WTC11 (cell line): Measurements from ENCODE around the gene OCA2. TPM values are rescaled to one million over a fixed set of nuclear protein-coding genes. Genes with fewer than 3 reads are reported as not detected.

Source experiments
- ATAC-seq: fragments of 200-7000 bp; cut with Tn5 transposase; 2 replicates; pipeline ENCODE4 v1.10.0; 2021; ENCODE audit warnings: mild to moderate bottlenecking, moderate library complexity
- CTCF ChIA-PET: fragments of 300-600 bp; sonication (Branson Sonifier 250); formaldehyde crosslinking; loops from one replicate; lab custom pipeline; 2021; ENCODE audit warnings: antibody characterized with exemption; lab: Charles Lee
- POLR2A ChIA-PET: fragments of 350-600 bp; sonication (Branson Sonifier 250); formaldehyde crosslinking; loops from one replicate; lab custom pipeline; 2021; ENCODE audit warnings: antibody characterized with exemption; lab: Charles Lee
- DNase-seq: peaks from one replicate; pipeline ENCODE4 v3.0.0; 2021; ENCODE audit warnings: low spot score
- H3K27ac Mint-ChIP-seq: 2 replicates; pipeline ENCODE4 v1.8.0; 2021; ENCODE audit warnings: mixed read lengths
- H3K27me3 Mint-ChIP-seq: 2 replicates; pipeline ENCODE4 v1.8.0; 2021; ENCODE audit warnings: low read depth, mild to moderate bottlenecking, moderate library complexity, mixed read lengths
- H3K36me3 Mint-ChIP-seq: 2 replicates; pipeline ENCODE4 v1.8.0; 2021; ENCODE audit warnings: mixed read lengths
- H3K4me1 Mint-ChIP-seq: 2 replicates; pipeline ENCODE4 v1.8.0; 2022; ENCODE audit warnings: mixed read lengths
- H3K4me3 Mint-ChIP-seq: 2 replicates; pipeline ENCODE4 v1.8.0; 2021; ENCODE audit warnings: mild to moderate bottlenecking, moderate library complexity, mixed read lengths
- H3K9me3 Mint-ChIP-seq: 2 replicates; pipeline ENCODE4 v1.8.0; 2021; ENCODE audit warnings: mixed read lengths
- ARID4B ChIP-seq: sonication (generic); formaldehyde crosslinking; IDR thresholded peaks from 2 replicates; pipeline ENCODE4 v1.8.0; 2023; ENCODE audit warnings: missing genetic modification reagents, mild to moderate bottlenecking, borderline replicate concordance
- CBFB ChIP-seq: sonication (generic); formaldehyde crosslinking; IDR thresholded peaks from 2 replicates; pipeline ENCODE4 v1.8.1; 2022; ENCODE audit warnings: mild to moderate bottlenecking, low read depth, missing genetic modification reagents
- ESRRA ChIP-seq: sonication (generic); formaldehyde crosslinking; IDR thresholded peaks from 2 replicates; pipeline ENCODE4 v1.8.1; 2022; ENCODE audit warnings: mild to moderate bottlenecking, missing genetic modification reagents, borderline replicate concordance
- FOXJ3 ChIP-seq: sonication (generic); formaldehyde crosslinking; IDR thresholded peaks from 2 replicates; pipeline ENCODE4 v1.9.0; 2021; ENCODE audit warnings: missing genetic modification reagents, mild to moderate bottlenecking, borderline replicate concordance
- GRHL2 ChIP-seq: fragments of 250-450 bp; sonication (Bioruptor Pico); IDR thresholded peaks from 2 replicates; pipeline ENCODE4 v1.8.0; 2022; ENCODE audit warnings: mild to moderate bottlenecking, moderate library complexity; ENCODE audit not compliant: insufficient replicate concordance, severe bottlenecking
- HMGA2 ChIP-seq: fragments of 250-450 bp; sonication (Bioruptor Pico); IDR thresholded peaks from 2 replicates; pipeline ENCODE4 v1.4.0; 2021; ENCODE audit warnings: mild to moderate bottlenecking, moderate library complexity
- NR1H2 ChIP-seq: sonication (generic); formaldehyde crosslinking; IDR thresholded peaks from 2 replicates; pipeline ENCODE4 v1.9.0; 2021; ENCODE audit warnings: mild to moderate bottlenecking, moderate library complexity, missing genetic modification reagents
- SMAD4 ChIP-seq: sonication (generic); formaldehyde crosslinking; IDR thresholded peaks from 2 replicates; pipeline ENCODE4 v1.8.0; 2022; ENCODE audit warnings: mild to moderate bottlenecking, missing genetic modification reagents
- SOX15 ChIP-seq: fragments of 250-450 bp; sonication (Bioruptor Pico); IDR thresholded peaks from 2 replicates; pipeline ENCODE4 v1.9.0; 2021; ENCODE audit warnings: mild to moderate bottlenecking
- ZBTB43 ChIP-seq: sonication (generic); formaldehyde crosslinking; IDR thresholded peaks from 2 replicates; pipeline ENCODE4 v1.8.1; 2023; ENCODE audit warnings: mild to moderate bottlenecking, missing genetic modification reagents
- ZNF512 ChIP-seq: sonication (generic); formaldehyde crosslinking; IDR thresholded peaks from 2 replicates; pipeline ENCODE4 v1.8.1; 2022; ENCODE audit warnings: missing genetic modification reagents, borderline replicate concordance
- total RNA-seq: library from RNA; stranded (reverse); gene quantifications from 3 replicates; pipeline ENCODE4 v1.2.3, GENCODE V29; 2021
- TF ChIP-seq, protein P1 (sequence below): sonication (generic); formaldehyde crosslinking; IDR thresholded peaks from 2 replicates; pipeline ENCODE4 v1.8.1; 2022; ENCODE audit warnings: mild to moderate bottlenecking, moderate library complexity, missing genetic modification reagents
- TF ChIP-seq, protein P2 (sequence below): fragments of 250-450 bp; sonication (Bioruptor Pico); IDR thresholded peaks from 2 replicates; pipeline ENCODE4 v1.8.0; 2021; ENCODE audit warnings: mild to moderate bottlenecking
- TF ChIP-seq, protein P3 (sequence below): sonication (generic); formaldehyde crosslinking; IDR thresholded peaks from 2 replicates; pipeline ENCODE4 v1.8.0; 2023; ENCODE audit warnings: missing genetic modification reagents

OCA2 gene
- total RNA-seq, 1 experiment from 2014 or later: 0.39 TPM

DNA sequence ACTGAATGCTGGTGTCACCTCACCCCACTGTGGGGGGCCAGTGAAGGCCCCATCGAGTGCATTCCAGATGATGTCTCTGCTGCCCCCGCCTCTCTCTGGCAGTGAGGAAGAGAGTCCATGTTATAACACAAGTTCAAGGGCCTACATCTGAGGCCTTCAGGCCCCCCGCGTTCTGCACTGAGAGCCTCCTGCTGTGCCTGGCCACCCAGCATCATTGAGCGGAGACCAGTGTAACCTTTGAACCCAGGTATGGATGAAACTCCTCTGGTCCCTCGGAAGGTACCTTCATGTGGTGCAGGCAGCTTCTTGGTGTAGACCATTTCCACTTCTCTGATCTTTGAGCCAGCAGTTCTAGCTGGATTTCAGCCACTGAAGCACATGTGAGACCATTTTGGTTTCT is 324.9 kb downstream of the OCA2 start (continued):
- TF ChIP-seq ESRRA: no peak
- no peak for TF ChIP-seq ZNF512 (CRISPR knock-in tag)
- no peak for TF ChIP-seq FOXJ3
- TF ChIP-seq, protein P1, sequence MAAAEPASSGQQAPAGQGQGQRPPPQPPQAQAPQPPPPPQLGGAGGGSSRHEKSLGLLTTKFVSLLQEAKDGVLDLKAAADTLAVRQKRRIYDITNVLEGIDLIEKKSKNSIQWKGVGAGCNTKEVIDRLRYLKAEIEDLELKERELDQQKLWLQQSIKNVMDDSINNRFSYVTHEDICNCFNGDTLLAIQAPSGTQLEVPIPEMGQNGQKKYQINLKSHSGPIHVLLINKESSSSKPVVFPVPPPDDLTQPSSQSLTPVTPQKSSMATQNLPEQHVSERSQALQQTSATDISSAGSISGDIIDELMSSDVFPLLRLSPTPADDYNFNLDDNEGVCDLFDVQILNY (CRISPR knock-in tag): no peak
- TF ChIP-seq SMAD4 (CRISPR knock-in tag): no peak
- no peak for TF ChIP-seq CBFB (CRISPR knock-in tag)

GRCh38 chr15:27771892-27772291 is 327.2 kb downstream of the OCA2 start:
- Mint-ChIP-seq H3K4me3 (no peak overlapping the region), H3K27ac (no peak overlapping the region), H3K27me3 (no peaks in the 10 kb centered on the region; the same call in 1 of the 2 replicates), H3K36me3 (peaks cover 10% of the 10 kb centered on the region), H3K9me3 (peaks cover 8% of the 10 kb centered on the region), H3K4me1 (peaks cover 19% of the 10 kb centered on the region)
- TF ChIP-seq, protein P2, sequence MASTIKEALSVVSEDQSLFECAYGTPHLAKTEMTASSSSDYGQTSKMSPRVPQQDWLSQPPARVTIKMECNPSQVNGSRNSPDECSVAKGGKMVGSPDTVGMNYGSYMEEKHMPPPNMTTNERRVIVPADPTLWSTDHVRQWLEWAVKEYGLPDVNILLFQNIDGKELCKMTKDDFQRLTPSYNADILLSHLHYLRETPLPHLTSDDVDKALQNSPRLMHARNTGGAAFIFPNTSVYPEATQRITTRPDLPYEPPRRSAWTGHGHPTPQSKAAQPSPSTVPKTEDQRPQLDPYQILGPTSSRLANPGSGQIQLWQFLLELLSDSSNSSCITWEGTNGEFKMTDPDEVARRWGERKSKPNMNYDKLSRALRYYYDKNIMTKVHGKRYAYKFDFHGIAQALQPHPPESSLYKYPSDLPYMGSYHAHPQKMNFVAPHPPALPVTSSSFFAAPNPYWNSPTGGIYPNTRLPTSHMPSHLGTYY (CRISPR knock-in tag): no peak
- no peak for TF ChIP-seq SOX15 (CRISPR knock-in tag)
- no peak for TF ChIP-seq ZNF512 (CRISPR knock-in tag)
- no peak for TF ChIP-seq GRHL2 (CRISPR knock-in tag)
- ChIA-PET CTCF (interaction anchor here (0.6 kb wide), 1 partner anchor 132 kb away, joined by 3 read pairs; no protein-coding TSS in a partner anchor), POLR2A (interaction anchor here (0.6 to 0.7 kb wide), 2 partner anchors 268 to 728 kb away, joined by 3 to 5 read pairs; no protein-coding TSS in a partner anchor)
- no peak for DNase-seq
- ATAC-seq: no peak

- peaks cover 13% of the 10 kb centered on the region for H3K9me3 Mint-ChIP-seq
- ChIA-PET CTCF (interaction anchor here (1.5 kb wide), 1 partner anchor 90 kb away, joined by 5 read pairs; no protein-coding TSS in a partner anchor), POLR2A (interaction anchor here (0.7 kb wide), 1 partner anchor 267 kb away, joined by 5 read pairs; no protein-coding TSS in a partner anchor)
- ATAC-seq (no peak), DNase-seq (no peak)
- H3K4me1 Mint-ChIP-seq: peaks cover 19% of the 10 kb centered on the region
- no peak overlapping the region for H3K27ac Mint-ChIP-seq
- no peaks in the 10 kb centered on the region; the same call in 1 of the 2 replicates for H3K27me3 Mint-ChIP-seq
- peaks cover 12% of the 10 kb centered on the region for H3K36me3 Mint-ChIP-seq
- no peak overlapping the region for H3K4me3 Mint-ChIP-seq
- TF ChIP-seq ARID4B (CRISPR knock-in tag) (no peak), ZBTB43 (CRISPR knock-in tag) (no peak), HMGA2 (CRISPR knock-in tag) (no peak), NR1H2 (CRISPR knock-in tag) (no peak), SOX15 (CRISPR knock-in tag) (no peak)
- TF ChIP-seq, protein P3, sequence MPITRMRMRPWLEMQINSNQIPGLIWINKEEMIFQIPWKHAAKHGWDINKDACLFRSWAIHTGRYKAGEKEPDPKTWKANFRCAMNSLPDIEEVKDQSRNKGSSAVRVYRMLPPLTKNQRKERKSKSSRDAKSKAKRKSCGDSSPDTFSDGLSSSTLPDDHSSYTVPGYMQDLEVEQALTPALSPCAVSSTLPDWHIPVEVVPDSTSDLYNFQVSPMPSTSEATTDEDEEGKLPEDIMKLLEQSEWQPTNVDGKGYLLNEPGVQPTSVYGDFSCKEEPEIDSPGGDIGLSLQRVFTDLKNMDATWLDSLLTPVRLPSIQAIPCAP (CRISPR knock-in tag): no peak
Observed at GRCh38 chr15:27770769-27771554, 328.2 kb downstream of the OCA2 start.
